GM21423 (cell line): ENCODE results near the gene DRG1.
"Not testable (repeated sequence)": the region's sequence is repeated elsewhere in the genome, so short reads cannot be mapped to it uniquely, and the experiment has no call there.

ENCODE experiments used
- ATAC-seq: cut with Tn5 transposase; IDR thresholded peaks from one replicate; pipeline ENCODE4 v1.9.1; 2021; ENCODE audit warnings: mild to moderate bottlenecking, moderate library complexity; ENCODE audit not compliant: unreplicated experiment

Gene DRG1, protein sequence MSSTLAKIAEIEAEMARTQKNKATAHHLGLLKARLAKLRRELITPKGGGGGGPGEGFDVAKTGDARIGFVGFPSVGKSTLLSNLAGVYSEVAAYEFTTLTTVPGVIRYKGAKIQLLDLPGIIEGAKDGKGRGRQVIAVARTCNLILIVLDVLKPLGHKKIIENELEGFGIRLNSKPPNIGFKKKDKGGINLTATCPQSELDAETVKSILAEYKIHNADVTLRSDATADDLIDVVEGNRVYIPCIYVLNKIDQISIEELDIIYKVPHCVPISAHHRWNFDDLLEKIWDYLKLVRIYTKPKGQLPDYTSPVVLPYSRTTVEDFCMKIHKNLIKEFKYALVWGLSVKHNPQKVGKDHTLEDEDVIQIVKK

GRCh38 chr22:31399211-31400022 is at the start of gene DRG1:
Gene DRG1 (plus strand): TSS chr22:31399604. CDS start chr22:31399684, 80 bp downstream.
- peak; percentile 98 for ATAC-seq

DNA sequence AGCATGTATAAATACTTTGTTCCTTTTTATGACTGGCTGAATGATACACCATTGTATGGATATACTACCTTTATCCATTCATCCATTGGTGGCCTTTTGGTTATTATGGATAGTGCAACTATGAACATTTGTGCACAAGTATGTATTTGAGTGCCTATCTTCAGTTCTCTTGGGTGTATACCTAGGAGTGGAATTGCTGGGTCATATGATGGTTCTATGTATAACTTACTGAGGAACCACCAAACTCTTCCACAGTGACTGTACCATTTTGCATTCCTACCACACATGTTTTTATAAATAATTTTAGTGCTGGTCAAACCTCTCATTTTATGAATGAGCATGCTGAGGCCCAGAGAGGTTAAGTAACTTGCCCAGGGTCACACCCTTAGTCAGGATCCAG is 49.4 kb upstream of the DRG1 start:
- ATAC-seq: no peak

DNA sequence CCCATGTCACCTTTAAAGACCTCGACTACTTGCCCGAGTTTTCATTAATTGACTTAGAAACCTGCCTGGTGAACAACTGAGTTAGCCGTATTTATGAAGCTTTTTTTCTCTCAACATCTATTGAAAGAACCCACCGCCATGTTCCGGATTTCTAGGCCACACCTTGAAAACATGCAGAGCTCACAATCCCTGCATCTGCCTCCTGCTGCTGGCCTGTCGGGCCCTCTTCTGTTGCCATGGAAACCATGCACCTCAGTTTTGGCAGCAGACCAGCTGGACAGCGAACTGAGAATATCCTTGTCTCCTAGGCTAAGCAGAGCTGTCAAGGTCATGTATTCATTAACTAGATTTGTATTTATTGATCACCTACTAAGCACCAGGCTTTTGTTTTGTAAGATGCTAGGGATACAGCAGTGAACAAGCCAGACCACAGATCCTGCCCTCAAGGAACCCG is 49.0 kb upstream of the DRG1 start:
- ATAC-seq: no peak

DNA sequence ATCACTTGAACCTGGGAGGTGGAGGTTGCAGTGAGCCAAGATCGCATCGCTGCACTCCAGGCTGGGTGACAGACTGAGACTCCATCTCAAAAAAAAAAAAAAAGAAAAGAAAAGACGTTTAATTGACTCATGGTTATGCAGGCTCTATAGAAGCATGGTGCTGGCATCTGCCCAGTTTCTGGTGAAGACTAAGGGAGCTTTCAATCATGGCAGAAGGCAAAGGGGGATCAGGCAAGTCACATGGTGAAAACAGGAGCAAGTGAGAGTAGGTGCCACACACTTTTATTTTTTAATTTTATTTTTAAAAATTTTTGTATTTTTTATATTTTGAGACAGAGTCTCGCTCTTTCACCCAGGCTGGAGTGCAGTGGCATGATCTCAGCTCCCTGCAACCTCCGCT is 44.9 kb upstream of the DRG1 start:
- no peak for ATAC-seq

- no peak for ATAC-seq
These were observed 39.4 kb upstream of the DRG1 start for GRCh38 chr22:31360029-31360428.

GRCh38 chr22:31361743-31362142 is 37.7 kb upstream of the DRG1 start:
- ATAC-seq: no peak

- no peak for ATAC-seq
These were observed 35.4 kb upstream of the DRG1 start for GRCh38 chr22:31363885-31364465.

- no peak for ATAC-seq
These were observed 32.0 kb upstream of the DRG1 start for GRCh38 chr22:31367426-31367825.

- ATAC-seq: no peak
These were observed 21.8 kb upstream of the DRG1 start for GRCh38 chr22:31377612-31378011.

- no peak for ATAC-seq
These were observed 21.3 kb upstream of the DRG1 start for GRCh38 chr22:31378123-31378522.

DNA sequence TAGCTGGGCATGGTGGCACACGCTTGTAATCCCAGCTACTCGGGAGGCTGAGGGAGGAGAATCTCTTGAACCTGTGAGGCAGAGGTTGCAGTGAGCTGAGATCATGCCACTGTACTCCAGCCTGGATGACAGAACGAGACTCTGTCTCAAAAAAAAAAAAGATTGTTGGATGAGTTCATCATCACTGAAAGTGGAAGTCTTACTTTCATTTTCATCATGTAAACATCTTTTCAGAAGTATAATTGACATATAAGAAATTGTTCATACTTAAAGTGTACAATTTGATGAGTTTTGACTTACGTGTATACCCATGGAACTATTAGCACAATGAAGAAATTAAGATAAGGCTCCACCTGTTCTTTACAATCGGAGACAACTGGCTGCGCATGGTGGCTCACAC is 20.8 kb upstream of the DRG1 start:
- not testable (repeated sequence) for ATAC-seq

GRCh38 chr22:31393893-31394292 is 5.5 kb upstream of the DRG1 start:
- ATAC-seq: no peak

DNA sequence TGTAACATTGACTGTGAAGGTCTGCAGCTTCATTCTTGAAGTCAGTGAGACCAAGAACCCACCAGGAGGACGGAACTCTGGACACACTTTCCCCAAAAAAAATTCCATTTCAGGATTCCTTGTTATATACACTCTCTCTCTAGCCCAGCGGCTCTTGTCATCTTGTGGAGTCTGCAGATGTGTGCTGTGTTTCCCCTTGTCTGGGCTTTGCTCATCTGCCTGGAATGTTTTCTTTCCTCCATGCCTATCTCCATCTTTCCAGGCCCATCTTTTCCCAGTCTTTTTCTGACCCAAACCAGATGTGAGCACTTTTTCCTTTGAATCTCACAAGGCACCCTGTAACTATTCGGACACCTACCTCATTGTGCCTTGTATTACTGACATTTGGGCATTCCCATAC is 5.1 kb upstream of the DRG1 start:
- no peak for ATAC-seq

DNA sequence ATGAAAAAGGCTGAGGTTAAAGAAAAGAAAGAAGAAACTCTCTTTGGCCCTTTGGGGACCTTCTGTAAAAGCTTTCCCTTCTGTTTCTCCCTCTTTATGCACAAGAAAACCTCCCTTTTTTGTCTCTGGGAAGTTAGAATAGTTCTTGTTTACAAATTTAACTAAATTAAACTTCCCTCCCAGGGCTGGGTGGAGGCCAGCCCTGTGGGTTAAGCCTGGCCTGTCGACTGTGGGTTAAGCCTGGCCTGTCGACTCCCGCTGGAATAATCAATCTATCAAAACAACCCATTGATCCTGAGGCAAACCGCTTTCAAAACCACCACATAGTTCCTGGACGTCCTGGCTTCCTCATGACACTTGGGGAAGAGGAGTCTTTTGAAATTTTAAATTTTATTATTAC is 1.2 kb upstream of the DRG1 start:
- no peak for ATAC-seq

DNA sequence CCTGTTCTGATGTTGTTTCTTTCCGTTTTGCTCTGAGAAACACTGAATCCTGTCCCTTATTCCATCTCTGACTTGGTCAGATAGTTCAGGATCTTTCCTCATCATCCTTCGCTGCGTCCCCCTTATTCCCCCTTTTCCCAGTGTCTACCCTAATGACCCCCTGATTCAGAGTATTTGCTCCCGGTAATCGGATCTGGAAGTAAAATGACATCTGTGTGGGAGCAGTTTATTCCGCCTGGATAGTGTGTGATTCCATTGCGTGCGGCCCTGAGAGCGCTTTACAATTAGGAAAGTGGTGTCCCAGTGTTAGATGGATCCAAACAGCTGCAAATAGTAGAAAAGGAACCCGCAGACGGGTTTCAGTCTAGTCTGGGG is 606 bp downstream of the DRG1 start:
- ATAC-seq: no peak

DNA sequence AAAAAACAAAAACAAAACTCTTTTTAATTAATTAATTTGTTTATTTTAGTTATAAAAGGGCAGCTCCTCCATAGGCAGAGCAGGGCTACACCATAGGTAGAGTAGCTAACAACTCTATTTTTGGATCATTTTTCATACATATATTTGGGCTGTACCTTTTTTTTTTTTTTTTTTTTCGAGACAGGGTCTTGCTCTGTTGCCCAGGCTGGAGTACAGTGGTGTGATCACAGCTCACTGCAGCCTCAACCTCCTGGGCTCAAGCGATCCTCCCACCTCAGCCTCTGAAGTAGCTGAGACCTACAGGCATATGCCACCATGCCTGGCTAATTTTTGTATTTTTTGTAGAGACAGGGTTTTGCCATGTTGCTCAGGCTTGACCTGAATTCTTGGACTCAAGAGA is 2.9 kb downstream of the DRG1 start:
- ATAC-seq: not testable (repeated sequence)

DNA sequence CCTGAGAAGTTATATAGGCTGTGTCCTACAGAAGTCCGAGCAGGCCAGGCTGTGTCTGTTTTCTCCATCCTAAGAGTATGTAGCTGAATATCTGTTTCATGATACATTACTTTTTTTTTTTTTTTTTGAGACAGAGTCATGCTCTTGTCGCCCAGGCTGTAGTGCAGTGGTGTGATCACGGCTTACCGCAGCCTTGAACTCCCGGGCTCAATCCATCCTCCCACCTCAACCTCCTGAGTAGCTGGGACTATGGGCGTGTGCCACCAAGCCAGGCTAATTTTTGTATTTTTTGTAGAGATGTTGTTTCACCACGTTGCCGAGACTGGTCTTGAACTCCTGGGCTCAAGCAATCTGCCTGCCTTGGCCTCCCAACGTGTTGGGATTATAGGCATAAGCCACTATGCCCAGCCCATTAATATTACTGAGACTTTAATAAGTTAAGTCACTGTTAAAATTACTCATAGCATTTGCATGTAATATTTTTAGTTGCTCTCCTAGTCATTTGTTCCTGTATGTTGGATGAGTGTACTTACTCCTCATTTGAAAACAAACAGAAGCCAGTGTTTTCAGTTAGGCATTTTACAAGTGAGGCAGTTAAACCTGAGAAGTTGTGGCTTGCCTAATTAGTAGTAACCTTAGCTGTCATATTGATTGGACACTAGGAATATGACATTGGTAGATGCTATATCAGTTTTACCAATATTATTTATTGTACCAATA is 26.1 kb downstream of the DRG1 start:
- ATAC-seq: no peak

- no peak for ATAC-seq
These were observed 32.5 kb downstream of the DRG1 start for GRCh38 chr22:31431950-31432349.

- ATAC-seq: no peak
These were observed 36.7 kb downstream of the DRG1 start for GRCh38 chr22:31436132-31436531.

DNA sequence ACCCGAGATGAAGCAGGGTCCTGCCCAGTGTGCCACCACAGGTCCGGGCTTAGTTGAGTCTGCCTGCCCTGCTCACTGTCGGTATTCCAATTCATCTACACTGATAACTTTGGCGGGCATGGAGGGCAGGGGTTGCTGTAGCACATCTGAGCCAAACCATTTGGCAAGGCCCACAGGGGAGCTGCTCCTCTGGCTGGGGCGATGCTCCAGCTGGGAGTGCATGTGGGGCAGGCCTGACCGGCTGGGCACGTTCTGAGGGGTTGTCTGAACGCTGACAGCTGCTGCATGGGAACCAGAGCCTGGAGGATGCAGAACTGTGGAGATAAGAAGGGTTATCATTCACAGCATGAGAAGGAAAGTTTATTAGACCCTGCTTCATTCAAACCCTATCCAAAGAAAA is 40.4 kb downstream of the DRG1 start:
- no peak for ATAC-seq

DNA sequence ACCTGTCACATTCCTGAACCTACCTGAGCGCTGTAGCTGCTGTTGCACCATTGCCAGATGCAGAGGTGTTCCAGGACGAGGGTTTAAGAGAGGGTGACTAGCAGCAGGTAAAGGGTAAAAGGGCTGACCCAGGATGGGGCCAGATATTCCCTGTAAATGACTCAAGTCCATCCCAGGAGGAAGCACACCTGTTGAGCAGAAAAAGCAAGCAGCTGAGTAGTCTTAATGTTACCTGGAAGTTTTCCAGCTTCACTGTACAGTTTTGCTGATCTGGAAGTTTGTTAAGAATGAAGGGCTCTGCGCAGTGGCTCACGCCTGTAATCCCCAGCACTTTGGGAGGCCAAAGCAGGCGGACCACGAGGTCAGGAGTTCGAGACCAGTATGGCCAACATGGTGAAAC is 41.3 kb downstream of the DRG1 start:
- ATAC-seq: no peak
